Measurements from ENCODE around the gene MRPS35.
A peak's percentile ranks its signal among the peaks of the same experiment; 100 is the strongest.

MRPS35 gene

DNA sequence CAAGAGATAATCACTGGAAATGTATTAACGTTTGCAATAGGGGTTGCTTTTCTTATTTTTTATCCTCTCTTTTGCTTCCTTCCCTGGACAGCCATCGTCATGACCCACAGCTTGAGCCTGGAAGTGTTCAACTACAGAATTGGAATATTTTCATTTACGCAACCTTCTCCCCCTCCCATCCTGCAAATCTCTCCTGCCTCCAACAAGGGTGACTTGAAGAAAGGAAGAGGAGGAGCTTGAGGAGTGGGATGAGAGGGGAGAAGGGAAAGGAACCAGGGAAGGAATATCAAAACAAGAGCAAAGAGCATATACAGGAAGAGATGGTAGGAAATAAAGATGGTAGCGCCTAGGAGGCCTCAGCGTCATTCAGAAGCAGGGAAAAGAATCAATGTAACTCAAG is 71.0 kb downstream of the MRPS35 start:
- 63% methylated on average over 2 of the region's 5 CpGs for WGBS
- Histone ChIP-seq H3K27me3 (ENCODE audit: control insufficient read depth in 1 of 2, insufficient read depth in 1 of 2, low read length in 2 of 2) (no peaks in the 10 kb centered on the region), H2BK5ac (ENCODE audit: low read depth, low read length, poor library complexity, severe bottlenecking) (no peak overlapping the region), H3K4me3 (ENCODE audit: insufficient read depth in 1 of 2, low read depth in 1 of 2, low read length in 2 of 2) (peak overlapping the region in 1 of 2 experiments; percentile 96), H4K8ac (ENCODE audit: low read length) (no peak overlapping the region), H3K14ac (ENCODE audit: low read length in 2 of 2) (no peak overlapping the region), H3K23ac (ENCODE audit: low read length in 2 of 2) (no peak overlapping the region), H3K4ac (ENCODE audit: low read depth in 1 of 2, low read length in 2 of 2) (no peak overlapping the region), H3K79me1 (replicated peaks; ENCODE audit: low read length, poor library complexity, severe bottlenecking) (peaks cover 7% of the 10 kb centered on the region), H3K4me1 (ENCODE audit: control insufficient read depth, insufficient read depth, low read depth, low read length) (peaks cover 11% of the 10 kb centered on the region), H3K18ac (ENCODE audit: low read depth in 1 of 2, low read length in 2 of 2) (no peak overlapping the region), H4K91ac (ENCODE audit: low read length) (no peak overlapping the region), H2AK5ac (ENCODE audit: low read length, severe bottlenecking) (no peak overlapping the region), H3K36me3 (ENCODE audit: control insufficient read depth in 1 of 2, insufficient read depth in 2 of 2, low read depth in 1 of 2, low read length in 2 of 2) (peaks cover 0 to 9% of the 10 kb centered on the region in 2 experiments), H3K9ac (ENCODE audit: low read length) (peak overlapping the region; percentile 90), H3K27ac (ENCODE audit: low read length, poor library complexity, severe bottlenecking) (no peak overlapping the region), H2BK15ac (ENCODE audit: low read depth, poor library complexity, severe bottlenecking) (no peak overlapping the region), H2BK120ac (ENCODE audit: low read depth, low read length) (no peak overlapping the region), H2AFZ (ENCODE audit: low read depth, low read length) (no peak overlapping the region), H3K4me2 (ENCODE audit: low read length, poor library complexity, severe bottlenecking) (peak overlapping the region; percentile 17), H2BK12ac (ENCODE audit: low read length in 2 of 2) (no peak overlapping the region), H3K9me3 (ENCODE audit: control insufficient read depth, low read length) (no peaks in the 10 kb centered on the region)
- DNase-seq, result peak; percentile 35

DNA sequence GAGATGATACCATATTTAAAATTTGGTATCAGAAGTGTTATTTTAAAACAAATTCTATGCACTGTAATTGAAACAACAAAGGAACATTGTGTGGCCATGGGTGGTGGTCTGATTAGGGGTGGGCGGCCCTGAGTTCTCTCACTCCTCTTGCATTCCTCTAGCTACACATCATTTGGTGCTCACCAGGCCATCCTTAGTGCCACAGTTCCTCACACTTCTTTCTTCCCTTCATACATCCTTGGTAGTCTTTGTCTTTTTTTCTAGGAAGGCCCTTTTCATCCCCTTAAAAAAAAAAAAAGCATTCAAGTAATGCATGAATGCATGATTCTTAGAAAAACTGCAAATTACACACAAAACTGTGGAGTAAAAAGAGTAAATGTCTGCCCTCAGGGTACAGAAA is 71.8 kb downstream of the MRPS35 start:
- H3K18ac ChIP-seq (ENCODE audit: low read depth in 1 of 2, low read length in 2 of 2), result peak overlapping the region in 1 of 2 experiments; percentile 43
- no peak overlapping the region for H3K23ac ChIP-seq (ENCODE audit: low read length in 2 of 2)
- H4K8ac ChIP-seq (ENCODE audit: low read length), result no peak overlapping the region
- H2AFZ ChIP-seq (ENCODE audit: low read depth, low read length), result no peak overlapping the region
- peaks cover 0 to 9% of the 10 kb centered on the region in 2 experiments for H3K36me3 ChIP-seq (ENCODE audit: control insufficient read depth in 1 of 2, insufficient read depth in 2 of 2, low read depth in 1 of 2, low read length in 2 of 2)
- H3K79me1 ChIP-seq (replicated peaks; ENCODE audit: low read length, poor library complexity, severe bottlenecking), result peaks cover 12% of the 10 kb centered on the region
- H2BK12ac ChIP-seq (ENCODE audit: low read length in 2 of 2), result peak overlapping the region in 1 of 2 experiments; percentile 55
- no peak overlapping the region for H2BK15ac ChIP-seq (ENCODE audit: low read depth, poor library complexity, severe bottlenecking)
- no peak overlapping the region for H2AK5ac ChIP-seq (ENCODE audit: low read length, severe bottlenecking)
- H3K27me3 ChIP-seq (ENCODE audit: control insufficient read depth in 1 of 2, insufficient read depth in 1 of 2, low read length in 2 of 2), result no peaks in the 10 kb centered on the region
- H4K91ac ChIP-seq (ENCODE audit: low read length), result no peak overlapping the region
- H3K27ac ChIP-seq (ENCODE audit: low read length, poor library complexity, severe bottlenecking), result no peak overlapping the region
- no peak overlapping the region for H2BK120ac ChIP-seq (ENCODE audit: low read depth, low read length)
- H3K9me3 ChIP-seq (ENCODE audit: control insufficient read depth, low read length), result no peaks in the 10 kb centered on the region
- no peak overlapping the region for H3K14ac ChIP-seq (ENCODE audit: low read length in 2 of 2)
- no peak overlapping the region for H2BK5ac ChIP-seq (ENCODE audit: low read depth, low read length, poor library complexity, severe bottlenecking)
- H3K9ac ChIP-seq (ENCODE audit: low read length), result no peak overlapping the region
- H3K4ac ChIP-seq (ENCODE audit: low read depth in 1 of 2, low read length in 2 of 2), result no peak overlapping the region
- no CpG with 5 or more reads among the region's 1 CpG for WGBS
- no peak for DNase-seq
- H3K4me3 ChIP-seq (ENCODE audit: insufficient read depth in 1 of 2, low read depth in 1 of 2, low read length in 2 of 2), result peak overlapping the region in 1 of 2 experiments; percentile 96
- no peak overlapping the region for H3K4me2 ChIP-seq (ENCODE audit: low read length, poor library complexity, severe bottlenecking)
- H3K4me1 ChIP-seq (ENCODE audit: control insufficient read depth, insufficient read depth, low read depth, low read length), result peaks cover 11% of the 10 kb centered on the region

DNA sequence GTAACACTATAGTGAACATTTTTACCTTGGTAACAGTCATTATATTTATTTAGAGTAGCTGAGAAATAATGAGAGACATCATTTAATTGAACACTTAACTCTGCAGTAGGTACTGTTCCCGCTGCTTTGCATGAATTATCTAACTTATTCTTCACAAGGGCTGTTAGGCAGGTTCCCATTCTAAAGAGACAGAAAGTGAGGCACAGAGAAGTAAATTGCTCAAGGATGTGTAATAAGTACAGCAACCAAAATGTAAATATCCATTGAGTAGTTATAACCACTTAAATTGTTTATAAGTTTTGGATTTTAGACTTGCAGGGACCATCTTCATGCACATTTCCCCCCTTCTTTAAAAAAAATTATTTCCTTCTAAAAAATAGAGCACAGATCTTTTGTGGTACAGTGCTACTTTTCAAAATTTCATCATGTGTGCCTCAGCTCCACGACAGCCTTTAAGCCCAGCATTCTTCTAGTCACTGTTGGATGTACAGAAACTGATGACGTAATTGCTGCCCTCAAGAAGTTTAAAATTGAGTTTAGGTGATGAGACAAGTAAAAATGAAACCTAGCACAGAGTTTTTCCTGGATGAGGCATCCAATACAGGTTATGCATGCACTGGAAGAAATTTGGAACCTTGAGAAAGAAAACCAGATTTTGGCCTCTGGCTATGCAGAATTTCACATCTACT is 75.4 kb downstream of the MRPS35 start:
- no peak overlapping the region for H3K9ac ChIP-seq (ENCODE audit: low read length)
- H2BK15ac ChIP-seq (ENCODE audit: low read depth, poor library complexity, severe bottlenecking), result no peak overlapping the region
- H3K23ac ChIP-seq (ENCODE audit: low read length in 2 of 2), result no peak overlapping the region
- no peak overlapping the region for H2BK5ac ChIP-seq (ENCODE audit: low read depth, low read length, poor library complexity, severe bottlenecking)
- H2AK5ac ChIP-seq (ENCODE audit: low read length, severe bottlenecking), result no peak overlapping the region
- no peak overlapping the region for H3K4me3 ChIP-seq (ENCODE audit: insufficient read depth in 1 of 2, low read depth in 1 of 2, low read length in 2 of 2)
- no peak overlapping the region for H2BK12ac ChIP-seq (ENCODE audit: low read length in 2 of 2)
- H3K36me3 ChIP-seq (ENCODE audit: control insufficient read depth in 1 of 2, insufficient read depth in 2 of 2, low read depth in 1 of 2, low read length in 2 of 2), result peaks cover 0 to 29% of the 10 kb centered on the region in 2 experiments
- no peaks in the 10 kb centered on the region for H3K27me3 ChIP-seq (ENCODE audit: control insufficient read depth in 1 of 2, insufficient read depth in 1 of 2, low read length in 2 of 2)
- no peak overlapping the region for H3K14ac ChIP-seq (ENCODE audit: low read length in 2 of 2)
- no peak overlapping the region for H4K91ac ChIP-seq (ENCODE audit: low read length)
- H3K4me2 ChIP-seq (ENCODE audit: low read length, poor library complexity, severe bottlenecking), result no peak overlapping the region
- WGBS, result 11% methylated on average over 2 of the region's 3 CpGs
- H3K9me3 ChIP-seq (ENCODE audit: control insufficient read depth, low read length), result no peaks in the 10 kb centered on the region
- H3K79me1 ChIP-seq (replicated peaks; ENCODE audit: low read length, poor library complexity, severe bottlenecking), result peaks cover 28% of the 10 kb centered on the region
- peak; percentile 89 for DNase-seq
- H3K4me1 ChIP-seq (ENCODE audit: control insufficient read depth, insufficient read depth, low read depth, low read length), result peaks cover 2% of the 10 kb centered on the region
- H3K18ac ChIP-seq (ENCODE audit: low read depth in 1 of 2, low read length in 2 of 2), result no peak overlapping the region
- no peak overlapping the region for H2AFZ ChIP-seq (ENCODE audit: low read depth, low read length)
- H2BK120ac ChIP-seq (ENCODE audit: low read depth, low read length), result no peak overlapping the region
- H4K8ac ChIP-seq (ENCODE audit: low read length), result no peak overlapping the region
- peak overlapping the region; percentile 8 for H3K27ac ChIP-seq (ENCODE audit: low read length, poor library complexity, severe bottlenecking)
- H3K4ac ChIP-seq (ENCODE audit: low read depth in 1 of 2, low read length in 2 of 2), result no peak overlapping the region

DNA sequence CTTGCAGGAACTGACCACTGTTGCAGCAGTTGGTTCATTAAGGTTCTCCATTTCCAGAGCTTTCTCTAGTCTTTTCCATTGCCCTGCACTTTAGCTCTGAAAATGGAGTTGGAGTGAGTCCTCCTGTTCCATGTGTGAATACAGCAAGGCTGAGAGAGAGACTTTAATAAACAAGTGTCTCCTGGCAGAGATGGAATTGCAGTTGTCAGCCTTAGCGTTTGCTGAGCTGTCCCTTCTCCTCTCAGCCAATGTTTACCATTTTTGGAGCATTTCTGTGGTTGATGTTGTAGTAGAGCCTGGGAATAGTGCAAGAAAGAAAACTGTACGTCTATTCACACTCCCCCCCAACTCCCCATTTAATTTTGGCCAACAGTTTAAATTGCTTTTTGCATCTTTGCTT is 76.9 kb downstream of the MRPS35 start:
- H2BK12ac ChIP-seq (ENCODE audit: low read length in 2 of 2), result no peak overlapping the region
- H3K14ac ChIP-seq (ENCODE audit: low read length in 2 of 2), result no peak overlapping the region
- H3K4me3 ChIP-seq (ENCODE audit: insufficient read depth in 1 of 2, low read depth in 1 of 2, low read length in 2 of 2), result no peak overlapping the region
- H4K8ac ChIP-seq (ENCODE audit: low read length), result no peak overlapping the region
- no peak overlapping the region for H3K4ac ChIP-seq (ENCODE audit: low read depth in 1 of 2, low read length in 2 of 2)
- no peak overlapping the region for H2BK120ac ChIP-seq (ENCODE audit: low read depth, low read length)
- H3K23ac ChIP-seq (ENCODE audit: low read length in 2 of 2), result no peak overlapping the region
- H2BK15ac ChIP-seq (ENCODE audit: low read depth, poor library complexity, severe bottlenecking), result no peak overlapping the region
- H3K27me3 ChIP-seq (ENCODE audit: control insufficient read depth in 1 of 2, insufficient read depth in 1 of 2, low read length in 2 of 2), result no peaks in the 10 kb centered on the region
- H3K9me3 ChIP-seq (ENCODE audit: control insufficient read depth, low read length), result no peaks in the 10 kb centered on the region
- H2AFZ ChIP-seq (ENCODE audit: low read depth, low read length), result no peak overlapping the region
- H3K4me2 ChIP-seq (ENCODE audit: low read length, poor library complexity, severe bottlenecking), result no peak overlapping the region
- no peak overlapping the region for H3K9ac ChIP-seq (ENCODE audit: low read length)
- peaks cover 39% of the 10 kb centered on the region for H3K79me1 ChIP-seq (replicated peaks; ENCODE audit: low read length, poor library complexity, severe bottlenecking)
- 0% methylated on average over 1 of the region's 2 CpGs for WGBS
- no peak overlapping the region for H4K91ac ChIP-seq (ENCODE audit: low read length)
- H3K18ac ChIP-seq (ENCODE audit: low read depth in 1 of 2, low read length in 2 of 2), result no peak overlapping the region
- no peak overlapping the region for H3K27ac ChIP-seq (ENCODE audit: low read length, poor library complexity, severe bottlenecking)
- DNase-seq, result peak; percentile 83
- no peak overlapping the region for H2AK5ac ChIP-seq (ENCODE audit: low read length, severe bottlenecking)
- H2BK5ac ChIP-seq (ENCODE audit: low read depth, low read length, poor library complexity, severe bottlenecking), result no peak overlapping the region
- H3K36me3 ChIP-seq (ENCODE audit: control insufficient read depth in 1 of 2, insufficient read depth in 2 of 2, low read depth in 1 of 2, low read length in 2 of 2), result peaks cover 5 to 40% of the 10 kb centered on the region in 2 experiments
- H3K4me1 ChIP-seq (ENCODE audit: control insufficient read depth, insufficient read depth, low read depth, low read length), result no peaks in the 10 kb centered on the region

Data from mesenchymal stem cell (in vitro differentiated cells and primary cell).